Stimulated activated CD8-positive, alpha-beta memory T cell treated with anti-CD3 and anti-CD28 coated beads, Interleukin-7, amount 100 ng/mL, for 4 hours (primary cell): ENCODE measurements around the gene KRTAP1-3.
"Not testable (repeated sequence)": the region's sequence is repeated elsewhere in the genome, so short reads cannot be mapped to it uniquely, and the experiment has no call there.

ENCODE experiments used
- DNase-seq, 2 donors: peaks; one replicate each; pipeline ENCODE4 v3.0.0-alpha.2; 2020; ENCODE audit warnings: low read depth in 2 of 2

Gene KRTAP1-3

GRCh38 chr17:41010441-41010840 lies 24.2 kb downstream of the KRTAP1-3 start:
- no peak for DNase-seq

GRCh38 chr17:41009936-41010335 lies 24.7 kb downstream of the KRTAP1-3 start:
- no peak for DNase-seq

- no peak for DNase-seq
Measured at GRCh38 chr17:41009301-41009760, 25.3 kb downstream of the KRTAP1-3 start.

GRCh38 chr17:41008811-41009210 lies 25.9 kb downstream of the KRTAP1-3 start, which contains the start of gene KRTAP3-1:
KRTAP3-1 (minus strand) TSS chr17:41009128; CDS start chr17:41009074, 54 bp downstream.
- DNase-seq: no peak

- no peak for DNase-seq
Measured at GRCh38 chr17:41004397-41004796, 30.3 kb downstream of the KRTAP1-3 start.

GRCh38 chr17:41003926-41004325 lies 30.7 kb downstream of the KRTAP1-3 start:
- no peak for DNase-seq

- DNase-seq: no peak
Measured at GRCh38 chr17:41002814-41003213, 31.9 kb downstream of the KRTAP1-3 start.

GRCh38 chr17:41001795-41002194 lies 32.9 kb downstream of the KRTAP1-3 start:
- no peak for DNase-seq

GRCh38 chr17:40999563-40999962 lies 35.1 kb downstream of the KRTAP1-3 start, which contains the start of gene KRTAP3-2:
KRTAP3-2 (minus strand) TSS chr17:40999906; CDS start chr17:40999853, 53 bp downstream.
- not testable (repeated sequence) for DNase-seq

- no peak for DNase-seq
Measured at GRCh38 chr17:40997361-40997760, 37.3 kb downstream of the KRTAP1-3 start.

- no peak for DNase-seq
Measured at GRCh38 chr17:40996829-40997228, 37.8 kb downstream of the KRTAP1-3 start.

GRCh38 chr17:40995116-40995515 lies 39.6 kb downstream of the KRTAP1-3 start:
- DNase-seq: no peak

- no peak for DNase-seq
Measured at GRCh38 chr17:40993839-40994238, 40.8 kb downstream of the KRTAP1-3 start, which contains the start of gene KRTAP3-3. KRTAP3-3 (minus strand) TSS chr17:40994164; CDS start chr17:40994097, 67 bp downstream.

GRCh38 chr17:40993084-40993483 lies 41.6 kb downstream of the KRTAP1-3 start:
- no peak for DNase-seq

GRCh38 chr17:40992666-40993065 lies 42.0 kb downstream of the KRTAP1-3 start:
- DNase-seq: no peak

- no peak for DNase-seq
Measured at GRCh38 chr17:40986920-40987319, 47.8 kb downstream of the KRTAP1-3 start.

GRCh38 chr17:40984226-40984625 lies 50.4 kb downstream of the KRTAP1-3 start, which contains the start of gene KRT40:
KRT40 (minus strand) TSS chr17:40984326; CDS start chr17:40984273, 53 bp downstream.
- no peak for DNase-seq
